Activated CD4-positive, alpha-beta T cell treated with anti-CD3 and anti-CD28 coated beads for 4 hours (primary cell): ENCODE measurements around the gene CCNY.
A peak's percentile ranks its signal among the peaks of the same experiment; 100 is the strongest.
"Not testable (repeated sequence)": the region's sequence is repeated elsewhere in the genome, so short reads cannot be mapped to it uniquely, and the experiment has no call there.

Experiments used
- DNase-seq, 2 donors: peaks; one replicate each; pipeline ENCODE4 v3.0.0-alpha.2; 2020

Gene CCNY

DNA sequence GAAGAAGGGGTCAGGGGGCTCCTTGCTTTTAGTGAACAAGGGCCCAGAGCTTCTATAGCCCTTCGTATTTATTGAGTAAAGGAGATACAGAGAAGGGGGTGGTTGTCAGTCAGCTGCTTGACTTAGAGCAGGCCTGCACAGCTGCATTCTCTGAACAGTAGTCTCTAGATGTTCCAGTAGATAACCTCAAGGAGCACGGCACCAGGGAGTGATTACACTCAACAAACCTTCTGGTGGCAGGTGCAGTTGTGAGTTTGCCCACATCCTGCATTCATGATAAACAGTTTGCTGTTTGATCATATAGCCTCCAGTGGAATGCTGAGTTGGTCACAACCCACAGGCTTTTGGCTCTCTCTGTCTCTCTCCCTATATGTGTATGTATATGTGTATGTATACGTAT, 198.8 kb downstream of the CCNY start:
- no peak for DNase-seq

DNA sequence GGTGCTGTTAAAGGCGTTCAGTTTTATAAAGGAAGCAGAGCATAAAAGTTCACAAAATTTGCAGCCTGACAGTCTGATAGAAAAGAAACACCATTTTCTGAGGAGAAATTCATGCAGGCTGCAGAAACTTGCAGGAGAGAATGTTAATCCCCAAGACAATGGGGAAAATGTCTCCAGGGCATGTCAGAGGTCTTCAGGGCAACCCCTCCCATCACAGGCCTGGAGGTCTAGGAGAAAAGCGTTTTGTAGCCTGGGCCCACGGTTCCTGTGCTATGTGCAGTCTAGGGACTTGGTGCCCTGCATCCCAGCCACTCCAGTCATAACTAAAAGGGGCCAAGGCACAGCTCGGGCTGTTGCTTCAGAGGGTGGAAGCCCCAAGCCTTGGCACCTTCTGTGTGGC, 200.5 kb downstream of the CCNY start:
- DNase-seq = no peak

DNA sequence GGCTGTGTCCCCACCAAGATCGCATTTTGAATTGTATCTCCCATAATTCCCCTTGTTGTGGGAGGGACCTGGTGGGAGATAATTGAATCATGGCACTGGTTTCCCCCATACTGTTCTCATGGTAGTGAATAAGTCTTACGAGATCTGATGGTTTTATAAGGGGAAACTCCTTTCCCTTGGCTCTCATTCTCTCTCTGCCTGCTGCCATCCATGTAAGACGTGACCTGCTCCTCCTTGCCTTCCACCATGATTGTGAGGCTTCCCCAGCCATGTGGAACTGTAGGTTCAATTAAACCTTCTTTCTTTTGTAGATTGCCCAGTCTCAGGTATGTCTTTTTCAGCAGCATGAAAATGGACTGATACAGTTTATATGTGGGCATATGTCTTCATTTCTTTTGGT, 201.6 kb downstream of the CCNY start:
- DNase-seq = not testable (repeated sequence)

DNA sequence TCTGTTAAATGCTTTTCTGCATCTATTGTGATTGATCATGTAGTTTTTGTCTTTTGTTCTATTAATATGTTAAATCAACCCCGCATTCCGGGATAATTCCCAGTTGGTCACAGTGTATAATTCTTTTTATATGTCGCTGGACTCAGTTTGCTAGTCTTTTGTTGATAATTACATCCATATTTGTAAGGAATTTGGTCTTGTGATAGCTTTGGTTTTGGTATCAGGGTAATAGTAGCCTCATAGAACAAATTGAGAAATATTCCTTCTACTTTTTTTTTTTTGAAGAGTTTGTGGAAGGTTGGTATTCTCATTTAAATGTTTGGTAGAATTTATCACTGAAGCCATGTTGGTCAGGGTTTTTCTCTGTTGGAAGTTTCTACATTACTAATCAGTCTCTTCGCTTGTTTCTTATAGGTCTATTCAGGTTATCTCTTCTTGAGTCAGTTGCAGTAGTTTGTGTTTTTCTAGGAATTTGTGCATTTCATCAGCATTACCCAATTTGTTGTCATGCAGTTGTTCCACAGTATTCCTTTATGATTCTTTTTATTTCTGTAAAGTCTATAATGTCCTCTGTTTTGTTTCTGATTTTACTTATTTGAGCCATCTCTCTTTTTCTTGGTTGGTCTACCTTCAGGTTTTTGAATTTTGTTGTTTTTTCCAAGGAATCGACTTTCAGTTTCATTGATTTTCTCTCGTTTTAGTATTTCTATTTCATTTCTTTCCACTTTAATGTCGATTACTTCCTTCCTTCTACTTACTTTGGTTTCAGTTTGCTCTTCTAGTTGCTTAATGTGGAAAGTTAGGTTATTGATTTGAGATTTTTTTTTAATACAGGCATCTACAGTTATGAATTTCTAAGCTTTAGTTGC, 204.2 kb downstream of the CCNY start:
- no peak for DNase-seq

DNA sequence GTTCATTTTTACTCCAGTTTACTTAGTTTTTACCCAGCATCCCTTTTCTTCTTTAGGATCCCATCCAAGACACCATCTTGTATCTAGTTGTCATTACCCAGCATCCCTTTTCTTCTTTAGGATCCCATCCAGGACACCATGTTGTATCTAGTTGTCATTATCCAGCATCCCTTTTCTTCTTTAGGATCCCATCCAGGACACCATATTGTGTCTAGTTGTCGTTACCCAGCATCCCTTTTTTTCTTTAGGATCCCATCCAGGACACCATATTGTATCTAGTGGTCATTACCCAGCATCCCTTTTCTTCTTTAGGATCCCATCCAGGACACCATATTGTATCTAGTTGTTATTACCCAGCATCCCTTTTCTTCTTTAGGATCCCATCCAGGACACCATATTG, 205.4 kb downstream of the CCNY start:
- DNase-seq = no peak

DNA sequence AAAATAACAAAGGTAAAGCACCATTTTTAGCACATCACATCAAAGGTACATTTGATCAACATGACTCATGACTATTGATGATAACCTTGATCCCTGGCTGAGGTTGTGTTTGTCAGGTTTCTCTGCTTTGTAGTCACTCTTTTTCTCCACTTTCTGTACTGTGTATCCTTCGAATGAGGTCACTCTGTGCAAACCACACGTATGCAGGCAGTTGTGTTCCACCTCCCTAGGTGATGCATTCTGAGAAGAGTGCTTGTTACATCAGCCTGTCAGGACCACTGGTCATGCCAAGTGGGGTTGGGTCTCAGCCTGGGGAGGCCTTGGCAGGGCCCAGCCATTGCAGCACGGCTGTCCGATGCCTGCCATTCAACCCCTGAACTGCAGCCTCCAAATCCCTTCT, 206.0 kb downstream of the CCNY start:
- no peak for DNase-seq

DNA sequence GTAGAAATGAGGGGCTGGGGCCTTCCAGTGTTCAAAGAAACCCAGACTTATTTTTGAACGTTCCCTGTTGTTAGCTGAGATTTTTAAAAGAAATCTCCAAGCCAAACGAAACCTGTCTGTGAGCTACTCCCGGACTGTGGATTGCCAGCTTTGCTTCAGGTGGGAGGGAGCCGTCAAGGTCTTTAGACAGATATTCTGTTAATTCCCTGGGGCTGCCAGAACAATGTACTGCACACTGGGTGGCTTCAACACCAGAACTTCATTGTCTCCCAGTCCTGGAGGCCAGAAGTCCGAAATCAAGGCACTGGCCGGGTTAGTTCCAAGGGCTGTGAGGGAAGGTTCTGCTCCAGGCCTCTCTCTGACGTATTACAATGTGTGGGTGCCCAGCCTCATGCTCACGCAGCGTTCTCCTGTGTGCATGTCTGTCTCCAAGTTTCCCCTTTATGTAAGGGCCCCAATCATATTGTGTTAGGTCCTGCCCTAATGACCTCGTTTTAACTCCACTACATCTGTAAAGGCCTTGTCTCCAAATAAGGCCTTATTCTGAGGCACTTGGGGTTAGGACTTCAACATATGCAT, 208.9 kb downstream of the CCNY start:
- DNase-seq = no peak

DNA sequence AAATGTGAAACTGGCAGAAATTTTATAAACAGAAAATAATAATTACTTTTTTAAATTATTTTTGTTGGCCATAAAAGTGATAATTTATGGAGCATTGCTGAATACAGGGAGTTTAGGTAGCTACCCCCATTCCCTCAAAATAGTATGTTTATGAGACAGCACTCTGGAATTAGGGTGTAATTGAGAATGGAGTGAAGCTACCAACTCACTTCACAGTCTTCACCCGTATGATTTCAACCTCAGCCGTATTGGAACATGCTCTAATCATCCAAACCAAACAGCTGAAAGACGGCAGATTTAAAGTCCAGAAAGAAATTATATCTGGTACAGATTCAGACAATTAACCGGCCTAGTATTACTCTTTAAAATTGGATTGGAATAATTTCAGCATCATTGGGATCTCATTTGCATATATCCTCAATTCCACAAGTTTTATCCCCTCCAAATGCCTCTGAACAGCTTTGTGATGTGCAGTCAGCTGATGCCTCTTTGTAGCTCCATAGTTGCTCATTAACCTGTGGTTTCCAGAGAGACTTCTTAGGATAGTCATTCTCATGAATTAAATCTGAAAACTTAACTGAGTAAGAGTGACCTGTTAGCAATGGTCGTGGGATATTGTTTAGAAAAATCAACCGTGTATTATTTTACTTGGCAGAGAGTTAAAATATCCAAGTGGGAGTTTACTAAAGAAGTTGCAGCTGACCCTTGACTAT, 209.7 kb downstream of the CCNY start:
- no peak for DNase-seq

DNA sequence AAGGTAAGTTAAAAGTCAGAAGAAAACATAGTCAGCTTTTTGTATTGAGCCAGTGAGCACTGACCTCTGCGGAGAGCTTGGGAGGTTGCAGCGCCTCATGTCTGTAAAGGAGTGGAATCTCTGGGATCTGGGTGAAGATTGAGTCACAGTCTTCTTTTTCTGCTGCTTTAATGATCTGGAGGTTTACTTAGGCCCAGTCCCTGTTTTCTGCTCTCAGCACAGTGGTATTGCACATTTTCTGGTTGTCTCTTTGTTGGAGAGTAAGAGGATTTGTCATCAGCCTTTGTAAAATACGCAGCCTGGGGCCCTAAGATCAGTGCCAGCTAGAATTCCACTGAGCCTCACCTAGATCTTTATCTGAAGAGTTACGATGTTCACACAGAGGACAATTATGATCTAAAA, 210.5 kb downstream of the CCNY start:
- DNase-seq = no peak

DNA sequence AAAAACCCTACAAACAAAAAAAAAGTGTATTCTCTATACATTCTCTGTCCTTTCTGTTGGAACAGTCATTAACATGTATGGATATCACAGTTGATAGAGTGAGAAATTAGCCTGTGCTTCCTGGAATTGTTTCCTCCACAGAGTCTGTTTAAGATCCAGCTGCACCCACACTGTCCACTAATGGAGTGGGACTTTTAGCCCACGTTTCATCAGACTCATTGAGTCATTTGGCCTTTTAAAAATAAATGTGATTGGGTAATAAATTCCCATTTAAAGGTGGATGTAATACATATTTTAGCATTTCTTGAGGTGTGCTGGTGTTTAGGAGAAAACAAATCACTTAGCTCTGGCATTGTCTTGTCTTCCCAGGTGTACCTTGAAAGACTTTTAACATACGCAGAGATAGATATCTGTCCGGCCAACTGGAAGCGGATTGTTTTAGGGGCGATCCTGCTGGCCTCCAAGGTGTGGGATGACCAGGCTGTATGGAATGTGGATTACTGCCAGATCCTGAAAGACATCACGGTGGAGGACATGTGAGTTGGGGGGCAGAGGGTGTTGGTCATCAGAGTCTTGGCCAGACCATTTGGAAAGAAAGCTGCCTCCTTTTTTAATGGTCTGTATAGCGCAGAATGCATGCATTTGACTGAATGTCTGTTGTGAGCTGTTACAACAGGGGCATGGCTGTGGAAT, 216.5 kb downstream of the CCNY start:
- DNase-seq = no peak

DNA sequence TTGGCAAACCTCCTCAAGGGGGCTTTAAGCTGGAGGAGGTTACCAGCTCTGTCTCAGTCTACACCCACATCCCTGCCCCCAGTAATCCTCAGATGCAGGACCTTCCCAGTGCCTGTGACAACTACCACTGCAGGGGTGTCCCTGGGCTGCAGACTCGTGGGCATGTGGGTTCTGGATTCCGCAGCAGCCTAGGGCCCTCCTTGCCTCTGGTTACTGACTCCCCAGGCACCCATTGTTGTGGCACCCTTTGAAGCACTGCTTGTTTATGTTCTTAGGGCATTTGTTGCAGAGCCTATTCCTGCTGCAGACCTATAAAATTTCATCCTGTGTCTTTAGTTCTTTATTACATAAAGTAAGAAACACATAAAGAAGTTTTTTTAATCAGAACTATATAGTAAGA, 217.7 kb downstream of the CCNY start:
- no peak for DNase-seq

DNA sequence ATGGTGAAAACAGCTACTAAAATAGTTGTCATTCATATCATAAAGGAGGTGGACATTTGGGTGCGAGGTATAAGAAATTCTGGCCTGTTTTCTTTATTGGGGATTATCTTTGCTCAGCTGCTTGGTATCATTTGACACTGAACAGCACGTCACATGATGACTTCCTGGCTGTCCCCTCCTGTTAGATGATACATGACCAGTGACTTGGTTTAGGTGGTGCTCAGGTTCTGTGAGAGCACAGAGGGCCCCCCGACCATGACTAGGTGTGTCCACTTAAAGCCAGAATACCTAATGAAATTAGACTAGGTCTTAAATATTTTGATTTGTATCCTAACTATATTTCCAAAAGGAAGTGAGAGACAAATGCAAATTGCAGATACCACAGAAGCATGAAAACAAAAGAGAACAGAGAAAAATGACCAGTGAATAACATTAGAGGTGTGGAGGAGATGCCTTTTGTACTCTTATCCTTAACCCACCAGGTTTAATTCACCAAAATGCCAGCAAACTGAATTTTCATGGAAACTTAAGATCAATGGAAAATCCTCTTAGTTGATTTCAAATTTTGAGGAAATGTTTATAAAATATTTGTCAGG, 218.2 kb downstream of the CCNY start:
- no peak for DNase-seq

DNA sequence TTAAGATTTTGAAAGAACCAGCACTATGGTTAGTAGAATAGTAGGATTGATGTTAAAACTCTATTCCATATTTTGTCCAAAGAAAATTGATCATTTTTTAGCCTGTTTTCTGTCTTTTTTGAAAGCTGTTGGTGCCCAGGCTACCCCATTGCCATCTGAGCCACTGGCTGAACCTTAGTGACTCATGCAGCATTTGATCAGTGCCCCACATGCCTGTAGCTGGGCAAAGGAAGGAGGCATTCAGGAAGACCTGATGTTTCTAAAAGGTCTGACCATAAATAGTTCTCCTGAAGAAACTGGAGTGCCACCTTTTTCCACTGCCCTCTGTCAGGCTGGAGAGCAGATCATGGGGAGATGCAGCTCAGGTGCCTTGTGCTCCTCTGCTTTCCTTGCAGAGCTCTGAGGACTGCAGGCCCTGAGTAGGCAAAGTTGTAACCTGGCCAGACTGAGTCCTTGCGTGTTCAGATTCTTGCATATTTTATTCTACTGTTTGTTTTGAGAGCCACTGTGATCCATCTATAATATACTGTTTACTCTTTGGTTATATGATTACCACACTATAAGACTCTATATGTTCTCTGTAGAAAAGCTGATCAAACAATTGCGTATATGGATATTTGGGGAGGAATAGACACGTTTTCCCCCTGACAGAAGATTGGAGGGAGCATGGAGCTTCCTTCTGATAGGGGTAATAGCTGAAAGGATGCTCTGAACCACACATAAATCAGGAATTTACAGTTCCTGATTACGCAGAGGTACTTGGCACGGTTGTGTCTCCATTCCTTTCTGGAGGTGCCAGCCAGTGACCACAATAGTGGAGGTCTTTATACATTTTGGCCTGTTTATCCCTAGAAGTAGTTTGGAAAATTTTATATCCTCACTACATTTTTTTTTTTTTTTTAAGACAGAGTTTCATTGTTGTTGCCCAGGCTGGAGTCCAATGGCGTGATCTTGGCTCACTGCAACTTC, 219.9 kb downstream of the CCNY start:
- no peak for DNase-seq

DNA sequence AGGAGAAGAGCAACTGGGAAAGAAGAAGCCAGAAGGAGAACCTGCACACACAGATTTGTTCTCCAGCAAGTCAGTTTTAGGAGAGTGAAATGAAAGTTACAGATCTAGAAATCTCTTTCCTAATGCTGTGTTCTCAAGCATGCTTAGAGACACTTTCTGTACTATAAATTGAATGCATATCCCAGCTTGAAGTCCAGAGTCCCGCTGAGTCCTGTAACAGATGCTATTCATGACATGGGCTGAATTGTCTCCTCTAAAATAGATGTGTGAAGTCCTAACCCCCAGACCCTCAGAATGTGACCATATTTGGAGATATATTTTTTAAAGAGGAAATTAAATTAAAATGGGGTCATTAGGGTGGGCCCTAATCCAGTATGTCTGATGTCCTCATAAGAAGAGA, 222.0 kb downstream of the CCNY start:
- DNase-seq = no peak

DNA sequence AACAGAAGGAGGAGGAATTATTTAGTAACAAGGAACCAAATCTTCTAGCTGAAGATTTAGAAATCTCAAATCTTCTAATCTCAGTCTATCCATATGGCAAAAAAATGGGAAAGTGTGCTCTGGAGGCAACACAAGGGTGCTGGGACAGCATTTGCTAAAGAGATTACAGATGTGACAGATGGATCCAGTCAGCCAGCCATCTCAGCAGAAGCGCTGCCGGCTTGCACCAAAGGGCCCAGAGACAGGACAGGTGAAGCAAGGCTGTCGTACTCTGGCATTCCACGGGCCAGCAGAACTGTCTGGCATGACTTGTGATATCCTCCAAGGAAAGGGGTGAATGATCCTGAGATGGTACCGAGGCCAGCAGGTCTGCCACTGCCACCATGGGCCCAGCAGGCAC, 223.1 kb downstream of the CCNY start:
- DNase-seq = no peak

DNA sequence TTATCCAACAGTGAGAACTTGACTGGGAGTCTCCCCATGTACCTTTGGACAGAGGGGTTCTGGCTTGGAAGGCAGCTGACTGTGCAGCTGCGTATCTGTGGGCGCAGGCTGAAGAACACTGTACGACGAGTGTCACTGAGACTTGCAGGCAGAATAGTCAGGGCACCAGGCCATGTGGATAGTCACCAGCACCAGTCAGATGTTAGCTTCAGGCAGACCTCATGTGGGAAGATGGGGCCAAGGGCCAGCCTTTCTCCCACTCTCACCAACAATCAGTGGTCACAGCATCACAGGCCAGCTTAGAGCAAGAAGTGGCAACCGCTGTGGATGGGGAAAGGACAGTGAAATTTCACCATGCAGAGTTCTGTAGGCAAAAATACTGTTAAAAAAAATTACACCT, 225.4 kb downstream of the CCNY start:
- DNase-seq = no peak

DNA sequence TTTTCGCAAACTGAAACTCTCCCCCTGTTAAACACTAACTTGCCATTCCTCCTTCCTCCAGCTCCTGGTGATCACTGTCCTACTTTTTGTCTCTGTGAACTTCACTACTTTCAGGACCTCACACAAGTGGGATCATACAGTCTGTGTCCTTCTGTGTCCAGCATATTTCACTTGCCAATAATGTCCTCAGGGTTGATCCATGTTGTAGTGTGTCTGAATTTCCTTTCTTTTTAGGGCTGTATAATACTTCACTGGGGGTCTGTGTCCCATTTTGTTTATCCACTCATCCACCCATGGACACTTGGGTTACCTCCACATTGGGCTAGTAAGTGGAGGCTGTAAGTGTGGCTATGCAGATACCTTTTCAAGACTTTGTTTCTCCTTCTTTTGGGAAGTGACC, 226.1 kb downstream of the CCNY start:
- DNase-seq = no peak

DNA sequence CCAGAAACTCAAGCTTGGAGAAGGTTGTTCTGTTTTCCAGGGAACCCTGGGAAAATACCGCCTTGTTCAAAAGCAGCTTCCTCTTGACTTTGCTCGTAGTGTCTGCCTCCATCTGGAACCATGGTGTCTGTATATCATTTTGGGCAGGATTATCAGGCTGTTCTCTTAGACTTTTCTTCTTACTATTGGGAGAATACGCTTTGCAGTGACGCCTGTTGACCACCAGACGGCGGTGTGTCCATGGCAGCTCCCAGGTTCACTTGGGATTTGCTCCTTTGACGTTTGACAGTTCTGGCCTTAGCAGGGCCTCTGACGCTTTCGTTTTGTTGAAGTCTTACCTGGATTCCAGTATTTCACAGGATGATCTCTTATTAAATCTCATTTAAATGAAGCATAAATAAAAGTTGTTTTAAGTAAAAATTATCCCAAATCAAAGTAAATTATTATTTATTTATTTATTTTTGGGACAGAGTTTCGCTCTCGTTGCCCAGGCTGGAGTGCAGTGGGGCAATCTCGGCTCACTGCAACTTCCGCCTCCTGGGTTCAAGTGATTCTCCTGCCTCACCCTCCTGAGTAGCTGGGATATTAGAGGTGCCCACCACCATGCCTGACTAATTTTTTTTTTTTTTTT, 227.1 kb downstream of the CCNY start:
- DNase-seq = peak; percentile 20 to 45

DNA sequence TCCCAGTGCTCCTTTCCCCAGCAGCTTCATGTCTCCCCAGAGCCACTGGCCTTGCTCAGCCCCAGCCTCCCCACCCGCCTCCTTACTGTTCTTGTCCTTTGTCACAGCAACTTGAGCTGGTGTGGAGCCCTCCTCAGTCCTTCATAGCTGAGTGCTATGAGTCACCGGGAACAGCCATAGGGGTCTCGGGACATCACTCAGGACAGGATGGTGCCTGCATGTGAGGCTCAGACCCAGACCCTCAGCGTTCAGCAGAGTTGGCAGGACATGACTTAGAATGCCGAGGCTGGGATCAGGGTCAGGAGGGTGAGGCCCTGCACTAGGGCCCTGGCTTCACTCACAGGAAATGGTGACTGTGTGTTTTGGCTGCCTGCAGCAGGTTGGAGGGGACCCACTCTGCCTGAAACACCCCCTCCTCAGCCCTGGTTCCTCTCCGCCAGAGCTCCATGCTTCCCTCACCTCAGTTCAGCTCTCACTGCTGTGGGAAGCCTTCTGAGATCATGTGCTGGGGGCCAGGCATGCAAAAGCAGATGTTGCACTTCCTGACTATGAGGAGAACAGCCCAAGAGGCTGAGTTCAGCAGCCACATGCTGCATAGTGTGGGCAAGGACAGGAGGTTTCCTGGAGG, 228.1 kb downstream of the CCNY start:
- no peak for DNase-seq

DNA sequence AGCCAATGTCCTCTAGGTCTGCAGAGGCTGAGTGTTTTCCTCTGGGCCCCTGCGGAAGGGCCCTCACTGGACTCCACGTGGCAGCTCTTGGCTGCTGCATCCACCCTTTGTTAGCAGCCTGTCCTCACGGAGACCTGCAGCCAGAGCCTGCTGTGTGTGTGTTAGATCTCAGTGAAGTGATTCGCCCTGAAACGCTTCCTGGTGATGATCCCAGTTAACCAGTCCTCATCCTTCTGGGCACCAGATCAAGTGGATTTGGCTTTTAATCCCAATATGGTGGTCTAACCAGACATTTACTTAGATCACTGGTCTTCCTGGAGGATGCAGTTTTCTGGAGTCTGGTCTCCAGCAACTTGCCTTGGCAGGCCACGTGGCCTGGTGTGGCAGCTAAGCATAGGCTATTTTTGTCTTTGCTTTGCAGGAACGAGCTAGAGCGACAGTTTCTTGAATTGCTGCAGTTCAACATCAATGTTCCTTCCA, 229.3 kb downstream of the CCNY start:
- no peak for DNase-seq

DNA sequence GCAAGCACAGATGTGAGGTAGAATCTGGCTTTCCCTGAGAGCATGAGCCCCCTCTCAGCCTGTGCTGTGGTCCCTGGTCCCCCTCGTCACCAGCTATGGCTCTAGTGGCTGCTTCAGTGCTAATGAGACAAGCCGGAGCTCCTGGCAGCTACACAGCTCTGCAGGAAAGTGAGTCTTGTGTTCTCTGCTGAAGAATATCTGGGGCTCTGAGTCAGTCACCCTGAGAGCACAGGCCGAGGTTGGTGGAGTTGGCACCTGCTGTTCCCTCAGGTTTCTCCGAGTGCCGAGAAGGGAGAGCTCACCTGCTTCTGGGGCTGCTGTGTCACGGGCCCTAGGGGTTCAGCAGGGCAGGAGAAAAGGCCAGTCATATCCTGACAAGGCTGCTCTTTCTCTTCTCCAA, 231.6 kb downstream of the CCNY start:
- DNase-seq = no peak
